Measurements from ENCODE around the gene WNT8A. TPM values are rescaled to one million over a fixed set of nuclear protein-coding genes. Genes with fewer than 3 reads are reported as not detected.

Gene WNT8A
- total and polyA plus RNA-seq, 2 of the 8 experiments (the other 6 are each of a cell fraction or from before 2014, with no cell fraction given), result 0.06 TPM; not detected in 1

DNA sequence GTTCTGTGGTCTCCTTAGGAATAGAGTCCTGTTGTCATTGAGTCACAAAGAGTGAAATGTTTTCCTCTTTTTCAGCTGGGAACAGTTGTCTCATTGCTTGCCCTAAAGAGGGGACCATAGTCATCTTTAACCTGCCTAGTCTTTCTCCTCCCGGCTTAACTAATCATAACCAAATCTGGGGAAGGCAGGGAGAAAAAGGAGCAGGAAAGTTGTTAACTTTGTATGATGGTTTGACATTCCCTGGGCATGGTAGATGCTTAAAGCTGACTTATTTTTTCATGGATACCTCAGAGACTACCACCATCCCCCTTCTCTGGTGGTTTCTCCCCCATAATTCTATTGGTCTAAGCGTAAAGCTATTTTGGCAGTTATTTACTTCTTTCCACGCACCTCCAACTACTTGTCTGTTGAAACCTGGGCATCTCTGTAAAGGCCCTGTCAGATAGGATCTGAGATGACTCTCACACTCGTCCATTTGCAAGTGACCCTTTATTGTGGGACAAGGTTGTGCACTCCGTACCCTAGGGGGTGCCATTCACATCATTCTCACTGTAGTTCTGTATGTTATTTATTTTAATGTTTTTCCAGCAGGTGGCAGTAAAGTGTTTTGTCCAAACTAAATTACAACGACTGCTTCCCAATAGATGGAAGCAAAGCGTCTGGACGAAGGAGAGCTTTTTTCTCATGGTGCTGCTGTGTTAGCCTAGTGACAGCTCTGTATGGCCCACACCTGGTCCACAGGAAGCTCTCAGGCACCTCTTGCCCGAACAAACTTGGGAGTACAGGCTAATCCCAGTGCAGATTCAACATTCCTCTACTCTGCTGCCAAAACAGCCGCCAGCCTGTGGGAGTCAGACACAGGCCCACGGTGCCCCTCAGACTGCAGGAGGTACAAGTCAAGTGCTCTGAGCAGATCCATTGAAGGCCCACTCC is 48.0 kb upstream of the WNT8A start (continued):
- TF ChIP-seq, protein P1, sequence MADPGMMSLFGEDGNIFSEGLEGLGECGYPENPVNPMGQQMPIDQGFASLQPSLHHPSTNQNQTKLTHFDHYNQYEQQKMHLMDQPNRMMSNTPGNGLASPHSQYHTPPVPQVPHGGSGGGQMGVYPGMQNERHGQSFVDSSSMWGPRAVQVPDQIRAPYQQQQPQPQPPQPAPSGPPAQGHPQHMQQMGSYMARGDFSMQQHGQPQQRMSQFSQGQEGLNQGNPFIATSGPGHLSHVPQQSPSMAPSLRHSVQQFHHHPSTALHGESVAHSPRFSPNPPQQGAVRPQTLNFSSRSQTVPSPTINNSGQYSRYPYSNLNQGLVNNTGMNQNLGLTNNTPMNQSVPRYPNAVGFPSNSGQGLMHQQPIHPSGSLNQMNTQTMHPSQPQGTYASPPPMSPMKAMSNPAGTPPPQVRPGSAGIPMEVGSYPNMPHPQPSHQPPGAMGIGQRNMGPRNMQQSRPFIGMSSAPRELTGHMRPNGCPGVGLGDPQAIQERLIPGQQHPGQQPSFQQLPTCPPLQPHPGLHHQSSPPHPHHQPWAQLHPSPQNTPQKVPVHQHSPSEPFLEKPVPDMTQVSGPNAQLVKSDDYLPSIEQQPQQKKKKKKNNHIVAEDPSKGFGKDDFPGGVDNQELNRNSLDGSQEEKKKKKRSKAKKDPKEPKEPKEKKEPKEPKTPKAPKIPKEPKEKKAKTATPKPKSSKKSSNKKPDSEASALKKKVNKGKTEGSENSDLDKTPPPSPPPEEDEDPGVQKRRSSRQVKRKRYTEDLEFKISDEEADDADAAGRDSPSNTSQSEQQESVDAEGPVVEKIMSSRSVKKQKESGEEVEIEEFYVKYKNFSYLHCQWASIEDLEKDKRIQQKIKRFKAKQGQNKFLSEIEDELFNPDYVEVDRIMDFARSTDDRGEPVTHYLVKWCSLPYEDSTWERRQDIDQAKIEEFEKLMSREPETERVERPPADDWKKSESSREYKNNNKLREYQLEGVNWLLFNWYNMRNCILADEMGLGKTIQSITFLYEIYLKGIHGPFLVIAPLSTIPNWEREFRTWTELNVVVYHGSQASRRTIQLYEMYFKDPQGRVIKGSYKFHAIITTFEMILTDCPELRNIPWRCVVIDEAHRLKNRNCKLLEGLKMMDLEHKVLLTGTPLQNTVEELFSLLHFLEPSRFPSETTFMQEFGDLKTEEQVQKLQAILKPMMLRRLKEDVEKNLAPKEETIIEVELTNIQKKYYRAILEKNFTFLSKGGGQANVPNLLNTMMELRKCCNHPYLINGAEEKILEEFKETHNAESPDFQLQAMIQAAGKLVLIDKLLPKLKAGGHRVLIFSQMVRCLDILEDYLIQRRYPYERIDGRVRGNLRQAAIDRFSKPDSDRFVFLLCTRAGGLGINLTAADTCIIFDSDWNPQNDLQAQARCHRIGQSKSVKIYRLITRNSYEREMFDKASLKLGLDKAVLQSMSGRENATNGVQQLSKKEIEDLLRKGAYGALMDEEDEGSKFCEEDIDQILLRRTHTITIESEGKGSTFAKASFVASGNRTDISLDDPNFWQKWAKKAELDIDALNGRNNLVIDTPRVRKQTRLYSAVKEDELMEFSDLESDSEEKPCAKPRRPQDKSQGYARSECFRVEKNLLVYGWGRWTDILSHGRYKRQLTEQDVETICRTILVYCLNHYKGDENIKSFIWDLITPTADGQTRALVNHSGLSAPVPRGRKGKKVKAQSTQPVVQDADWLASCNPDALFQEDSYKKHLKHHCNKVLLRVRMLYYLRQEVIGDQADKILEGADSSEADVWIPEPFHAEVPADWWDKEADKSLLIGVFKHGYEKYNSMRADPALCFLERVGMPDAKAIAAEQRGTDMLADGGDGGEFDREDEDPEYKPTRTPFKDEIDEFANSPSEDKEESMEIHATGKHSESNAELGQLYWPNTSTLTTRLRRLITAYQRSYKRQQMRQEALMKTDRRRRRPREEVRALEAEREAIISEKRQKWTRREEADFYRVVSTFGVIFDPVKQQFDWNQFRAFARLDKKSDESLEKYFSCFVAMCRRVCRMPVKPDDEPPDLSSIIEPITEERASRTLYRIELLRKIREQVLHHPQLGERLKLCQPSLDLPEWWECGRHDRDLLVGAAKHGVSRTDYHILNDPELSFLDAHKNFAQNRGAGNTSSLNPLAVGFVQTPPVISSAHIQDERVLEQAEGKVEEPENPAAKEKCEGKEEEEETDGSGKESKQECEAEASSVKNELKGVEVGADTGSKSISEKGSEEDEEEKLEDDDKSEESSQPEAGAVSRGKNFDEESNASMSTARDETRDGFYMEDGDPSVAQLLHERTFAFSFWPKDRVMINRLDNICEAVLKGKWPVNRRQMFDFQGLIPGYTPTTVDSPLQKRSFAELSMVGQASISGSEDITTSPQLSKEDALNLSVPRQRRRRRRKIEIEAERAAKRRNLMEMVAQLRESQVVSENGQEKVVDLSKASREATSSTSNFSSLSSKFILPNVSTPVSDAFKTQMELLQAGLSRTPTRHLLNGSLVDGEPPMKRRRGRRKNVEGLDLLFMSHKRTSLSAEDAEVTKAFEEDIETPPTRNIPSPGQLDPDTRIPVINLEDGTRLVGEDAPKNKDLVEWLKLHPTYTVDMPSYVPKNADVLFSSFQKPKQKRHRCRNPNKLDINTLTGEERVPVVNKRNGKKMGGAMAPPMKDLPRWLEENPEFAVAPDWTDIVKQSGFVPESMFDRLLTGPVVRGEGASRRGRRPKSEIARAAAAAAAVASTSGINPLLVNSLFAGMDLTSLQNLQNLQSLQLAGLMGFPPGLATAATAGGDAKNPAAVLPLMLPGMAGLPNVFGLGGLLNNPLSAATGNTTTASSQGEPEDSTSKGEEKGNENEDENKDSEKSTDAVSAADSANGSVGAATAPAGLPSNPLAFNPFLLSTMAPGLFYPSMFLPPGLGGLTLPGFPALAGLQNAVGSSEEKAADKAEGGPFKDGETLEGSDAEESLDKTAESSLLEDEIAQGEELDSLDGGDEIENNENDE (IDR thresholded peaks at IDR 0.05; ENCODE audit: insufficient replicate concordance, low read length), result no peak
- TF ChIP-seq TAF1 (IDR thresholded peaks at IDR 0.05; ENCODE audit: low read depth, low read length) (no peak), CTCF (IDR thresholded peaks at IDR 0.05; ENCODE audit: control extremely low read depth in 1 of 3, insufficient read depth in 1 of 3, low read depth in 1 of 3, low read length in 3 of 3) (peak; percentile 40 to 98 (median 83)), YY1 (IDR thresholded peaks at IDR 0.05; ENCODE audit: low read depth, low read length) (peak; percentile 33; the same call in 1 of the 2 replicates), EZH2 (IDR thresholded peaks at IDR 0.05; ENCODE audit: low read depth, low read length, severe bottlenecking) (no peak), TBP (IDR thresholded peaks at IDR 0.05; ENCODE audit: low read depth, low read length) (no peak), MAFK (IDR thresholded peaks at IDR 0.05; ENCODE audit: low read depth, low read length) (no peak)
